Lower leg skin (tissue), 4 donors: ENCODE results near the gene SATL1. TPM values are rescaled to one million over a fixed set of nuclear protein-coding genes. Genes with fewer than 3 reads are reported as not detected.

Source experiments
- DNase-seq, 2 donors: peaks; one replicate each; pipeline ENCODE4 v3.0.0-alpha.2; 2019; ENCODE audit warnings: low spot score in 2 of 2
- H3K4me3 ChIP-seq: fragments of 200-600 bp; sonication (generic); 2 replicates; pipeline ENCODE4 v1.5.1; 2017; ENCODE audit warnings: mild to moderate bottlenecking, low read depth; ENCODE audit not compliant: poor library complexity, severe bottlenecking
- POLR2A ChIP-seq, 2 donors: fragments of 450-650 bp; IDR thresholded peaks; one replicate each; pipeline ENCODE4 v1.6.1; 2016 to 2017; ENCODE audit warnings: antibody characterized with exemption in 2 of 2, mild to moderate bottlenecking in 1 of 2, moderate library complexity in 1 of 2
- WGBS, 2 donors: methylation state at CpG; one replicate each; pipeline ENCODE4 v1.1.5; 2018; 5-methylcytosine and 5-hydroxymethylcytosine counted together
- intact Hi-C: fragments of 100-400 bp; cut with DNase I; formaldehyde crosslinking; loops from one replicate; pipeline ENCODE4 v1.15.0; 2023; ENCODE audit warnings: low total_unique reads
- total RNA-seq, 4 donors: library from RNA; depleted of rRNA; stranded (reverse); fragments of >200 nt; gene quantifications; one replicate each; pipeline ENCODE4 v1.1.0, GENCODE V29; 2016
- TF ChIP-seq, protein P1 (sequence below), 3 donors: fragments of 450-650 bp; IDR thresholded peaks; one replicate each; pipeline ENCODE4 v1.5.1; 2016; ENCODE audit warnings: antibody characterized with exemption in 3 of 3, mild to moderate bottlenecking in 3 of 3, moderate library complexity in 2 of 3

Gene SATL1
- total RNA-seq, 4 donors from 2014 or later = 0.10 TPM; not detected in 3

DNA sequence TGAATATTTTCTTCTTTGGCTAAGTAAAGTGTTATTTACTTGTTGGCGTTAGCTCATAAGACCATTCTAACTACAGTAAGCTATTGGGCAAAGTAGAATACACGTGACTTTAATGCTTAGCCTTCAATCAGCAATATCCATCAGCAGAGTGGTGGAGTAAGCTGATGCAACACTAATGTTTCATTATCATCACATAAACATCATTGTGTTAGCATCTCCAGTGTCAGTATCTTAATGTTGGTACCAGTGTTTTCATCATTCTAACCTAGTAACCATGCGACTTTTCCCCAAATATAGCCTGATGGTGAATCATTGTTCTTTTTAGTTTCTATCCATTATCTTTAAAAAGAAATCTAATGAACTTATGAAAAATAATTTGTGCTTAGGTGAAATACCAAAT lies 191.4 kb downstream of the SATL1 start:
- 46 to 57% methylated on average over 3 of the region's 3 CpGs for whole genome bisulfite sequencing, 2 donors
- intact Hi-C loops = no loop called here
- DNase-seq = no peak
- TF ChIP-seq, protein P1, sequence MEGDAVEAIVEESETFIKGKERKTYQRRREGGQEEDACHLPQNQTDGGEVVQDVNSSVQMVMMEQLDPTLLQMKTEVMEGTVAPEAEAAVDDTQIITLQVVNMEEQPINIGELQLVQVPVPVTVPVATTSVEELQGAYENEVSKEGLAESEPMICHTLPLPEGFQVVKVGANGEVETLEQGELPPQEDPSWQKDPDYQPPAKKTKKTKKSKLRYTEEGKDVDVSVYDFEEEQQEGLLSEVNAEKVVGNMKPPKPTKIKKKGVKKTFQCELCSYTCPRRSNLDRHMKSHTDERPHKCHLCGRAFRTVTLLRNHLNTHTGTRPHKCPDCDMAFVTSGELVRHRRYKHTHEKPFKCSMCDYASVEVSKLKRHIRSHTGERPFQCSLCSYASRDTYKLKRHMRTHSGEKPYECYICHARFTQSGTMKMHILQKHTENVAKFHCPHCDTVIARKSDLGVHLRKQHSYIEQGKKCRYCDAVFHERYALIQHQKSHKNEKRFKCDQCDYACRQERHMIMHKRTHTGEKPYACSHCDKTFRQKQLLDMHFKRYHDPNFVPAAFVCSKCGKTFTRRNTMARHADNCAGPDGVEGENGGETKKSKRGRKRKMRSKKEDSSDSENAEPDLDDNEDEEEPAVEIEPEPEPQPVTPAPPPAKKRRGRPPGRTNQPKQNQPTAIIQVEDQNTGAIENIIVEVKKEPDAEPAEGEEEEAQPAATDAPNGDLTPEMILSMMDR (IDR thresholded peaks at IDR 0.05) = no peak
- TF ChIP-seq POLR2A (IDR thresholded peaks at IDR 0.05) = no peak
- H3K4me3 ChIP-seq = no peak overlapping the region

DNA sequence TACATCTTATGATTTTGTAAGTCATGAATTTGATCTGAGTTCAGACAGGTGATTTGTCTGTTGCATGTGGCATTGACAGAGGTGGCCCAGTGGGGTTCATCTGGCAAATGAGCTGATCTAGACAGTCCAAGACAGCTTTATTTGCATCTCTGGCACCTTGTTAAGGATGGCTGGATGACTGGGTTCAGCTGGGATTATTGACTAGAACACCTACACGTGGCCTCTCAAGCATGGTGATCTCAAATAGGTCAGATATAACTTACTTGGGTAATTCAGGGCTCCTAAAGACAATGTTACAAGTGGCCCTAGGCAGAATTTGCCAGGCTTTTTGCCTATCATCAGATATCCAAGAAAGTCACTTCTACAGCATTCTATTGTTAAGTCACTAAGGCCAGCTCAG lies 192.0 kb downstream of the SATL1 start:
- DNase-seq = no peak
- intact Hi-C loops = no loop called here
- no peak overlapping the region for H3K4me3 ChIP-seq
- WGBS, 2 donors = 50 to 100% methylated on average over 1 of the region's 1 CpG
- TF ChIP-seq, protein P1 (IDR thresholded peaks at IDR 0.05) = no peak
- TF ChIP-seq POLR2A (IDR thresholded peaks at IDR 0.05) = no peak

Other genes with a start within 250 kb of the SATL1 start
- gene APOOL, start 239.9 kb downstream of the SATL1 start, total RNA-seq = 10 to 100 TPM; 13.0 to 16.9 (median 14.3) TPM
- gene ZNF711, start 212 bp upstream of the SATL1 start, total RNA-seq = 1 to 10 TPM; 1.2 to 3.8 (median 3.3) TPM
- gene POF1B, start 135.9 kb upstream of the SATL1 start, total RNA-seq = 100 to 1,000 TPM; 354 to 625 (median 436) TPM